ENCODE measurements around the gene NOXA1. TPM values are rescaled to one million over a fixed set of nuclear protein-coding genes. Genes with fewer than 3 reads are reported as not detected.

Gene NOXA1
- total and polyA plus RNA-seq, 2 donors from 2014 or later: 19.1 to 21.8 TPM

- H3K27ac ChIP-seq (ENCODE audit: low read depth in 2 of 2, low read length in 2 of 2): no peak overlapping the region
- H3K4me3 ChIP-seq (ENCODE audit: low read length in 3 of 3): no peak overlapping the region
- no peak for TF ChIP-seq CTCF (IDR thresholded peaks at IDR 0.05; ENCODE audit: borderline replicate concordance, extremely low read depth, insufficient read depth)
- DNase-seq (peak in 2 of 5 donors; percentile 58 to 75), FAIRE-seq (no peak)
- H3K27me3 ChIP-seq (ENCODE audit: control insufficient read depth, insufficient read depth, low read length): no peaks in the 10 kb centered on the region
- intact Hi-C loops (cut with DNase I): no loop called here
- H3K4me1 ChIP-seq (ENCODE audit: control insufficient read depth in 2 of 3, insufficient read depth in 2 of 3, low read depth in 1 of 3, low read length in 3 of 3): peaks cover 0 to 21% (median 6%) of the 10 kb centered on the region in 3 donors
- H3K9ac ChIP-seq (ENCODE audit: low read length in 3 of 3): no peak overlapping the region
- H3K9me3 ChIP-seq (ENCODE audit: control insufficient read depth in 2 of 3, insufficient read depth in 1 of 3, low read length in 3 of 3): no peaks in the 10 kb centered on the region
- no peaks in the 10 kb centered on the region for H3K36me3 ChIP-seq (ENCODE audit: control insufficient read depth in 2 of 3, insufficient read depth in 3 of 3, low read length in 3 of 3)
Measured at GRCh38 chr9:137460363-137461315, 37.4 kb downstream of the NOXA1 start.

- no peak overlapping the region for H3K27ac ChIP-seq (ENCODE audit: low read depth in 2 of 2, low read length in 2 of 2)
- no peak overlapping the region for H3K4me3 ChIP-seq (ENCODE audit: low read length in 3 of 3)
- TF ChIP-seq CTCF (IDR thresholded peaks at IDR 0.05; ENCODE audit: borderline replicate concordance, extremely low read depth, insufficient read depth): no peak
- H3K9ac ChIP-seq (ENCODE audit: low read length in 3 of 3): no peak overlapping the region
- DNase-seq (peak in 1 of 5 donors; percentile 65), FAIRE-seq (no peak)
- H3K9me3 ChIP-seq (ENCODE audit: control insufficient read depth in 2 of 3, insufficient read depth in 1 of 3, low read length in 3 of 3): no peaks in the 10 kb centered on the region
- no peaks in the 10 kb centered on the region for H3K27me3 ChIP-seq (ENCODE audit: control insufficient read depth, insufficient read depth, low read length)
- intact Hi-C loops (cut with DNase I): no loop called here
- peaks cover 0 to 19% (median 0%) of the 10 kb centered on the region in 3 donors for H3K4me1 ChIP-seq (ENCODE audit: control insufficient read depth in 2 of 3, insufficient read depth in 2 of 3, low read depth in 1 of 3, low read length in 3 of 3)
- H3K36me3 ChIP-seq (ENCODE audit: control insufficient read depth in 2 of 3, insufficient read depth in 3 of 3, low read length in 3 of 3): no peaks in the 10 kb centered on the region
Measured at GRCh38 chr9:137461316-137461662, 38.1 kb downstream of the NOXA1 start.

DNA sequence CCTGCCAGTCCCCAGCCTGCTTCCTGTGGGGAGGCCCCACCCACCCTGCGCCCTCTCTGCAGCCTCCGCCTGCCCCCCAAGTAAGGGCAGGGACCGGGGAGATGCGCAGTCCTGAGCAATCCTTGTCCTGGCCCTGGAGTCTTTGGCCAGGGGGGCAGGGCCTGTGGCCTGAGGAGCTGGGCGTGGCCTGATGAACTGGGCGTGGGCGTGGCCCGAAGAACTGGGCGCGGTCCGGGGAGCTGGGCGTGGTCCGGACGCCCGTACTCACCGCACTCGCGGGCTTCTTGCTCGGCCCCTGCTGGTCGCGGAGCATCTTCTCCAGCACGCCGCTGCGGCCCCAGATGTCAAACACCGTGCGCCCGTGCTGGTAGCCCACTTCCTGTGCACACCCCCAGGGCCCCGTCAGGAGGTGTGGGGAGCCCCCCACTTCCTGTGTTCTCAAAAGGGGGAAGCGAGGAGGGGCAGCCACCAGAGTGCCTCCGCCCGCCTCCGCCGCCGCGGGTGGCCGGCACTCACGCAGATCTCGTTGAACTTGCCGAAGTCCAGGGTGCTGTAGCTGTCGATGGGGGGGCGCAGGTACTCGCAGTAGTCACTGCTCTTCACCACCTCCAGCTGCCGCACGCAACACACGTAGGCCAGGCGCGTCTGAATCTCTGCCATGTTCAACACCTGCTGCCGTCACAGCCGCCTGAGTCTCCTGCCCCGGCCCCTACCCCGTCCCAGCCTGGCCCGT lies 38.6 kb downstream of the NOXA1 start:
- peaks cover 0 to 17% (median 0%) of the 10 kb centered on the region in 3 donors for H3K4me1 ChIP-seq (ENCODE audit: control insufficient read depth in 2 of 3, insufficient read depth in 2 of 3, low read depth in 1 of 3, low read length in 3 of 3)
- no peak overlapping the region for H3K27ac ChIP-seq (ENCODE audit: low read depth in 2 of 2, low read length in 2 of 2)
- intact Hi-C loops (cut with DNase I): no loop called here
- no peaks in the 10 kb centered on the region for H3K27me3 ChIP-seq (ENCODE audit: control insufficient read depth, insufficient read depth, low read length)
- no peak for TF ChIP-seq CTCF (IDR thresholded peaks at IDR 0.05; ENCODE audit: borderline replicate concordance, extremely low read depth, insufficient read depth)
- DNase-seq (peak in 3 of 5 donors; percentile 38 to 90 (median 77)), FAIRE-seq (no peak)
- H3K9ac ChIP-seq (ENCODE audit: low read length in 3 of 3): no peak overlapping the region
- H3K9me3 ChIP-seq (ENCODE audit: control insufficient read depth in 2 of 3, insufficient read depth in 1 of 3, low read length in 3 of 3): no peaks in the 10 kb centered on the region
- H3K4me3 ChIP-seq (ENCODE audit: low read length in 3 of 3): no peak overlapping the region
- no peaks in the 10 kb centered on the region for H3K36me3 ChIP-seq (ENCODE audit: control insufficient read depth in 2 of 3, insufficient read depth in 3 of 3, low read length in 3 of 3)
